MM.1S (cell line): ENCODE measurements around the gene ESR2.
"Not testable (repeated sequence)": the region's sequence is repeated elsewhere in the genome, so short reads cannot be mapped to it uniquely, and the experiment has no call there.

Experiments used
- DNase-seq: peaks from one replicate; pipeline ENCODE4 v3.0.0-alpha.2; 2015
- H2AFZ ChIP-seq: fragments of 300-600 bp; sonication (generic); 2 replicates; pipeline ENCODE4 v1.6.0; 2016; ENCODE audit warnings: antibody characterized with exemption, low read length
- H3F3A ChIP-seq: fragments of 300-600 bp; sonication (generic); 2 replicates; pipeline ENCODE4 v1.6.1; 2016; ENCODE audit warnings: mild to moderate bottlenecking, antibody characterized with exemption, low read length, moderate library complexity, mixed read lengths; ENCODE audit not compliant: insufficient read depth
- H3K27ac ChIP-seq: fragments of 300-600 bp; sonication (generic); 2 replicates; pipeline ENCODE4 v1.5.1; 2016; ENCODE audit warnings: mild to moderate bottlenecking, low read length
- H3K27me3 ChIP-seq: fragments of 300-600 bp; sonication (generic); replicated peaks from 2 replicates; pipeline ENCODE4 v1.6.0; 2016; ENCODE audit warnings: low read length; ENCODE audit not compliant: insufficient read depth
- H3K36me3 ChIP-seq: fragments of 300-600 bp; sonication (generic); replicated peaks from 2 replicates; pipeline ENCODE4 v1.6.1; 2016; ENCODE audit warnings: mild to moderate bottlenecking, low read length, mixed read lengths; ENCODE audit not compliant: insufficient read depth
- H3K4me1 ChIP-seq: fragments of 300-600 bp; sonication (generic); 2 replicates; pipeline ENCODE4 v1.6.1; 2016; ENCODE audit warnings: low read length, mixed read lengths
- H3K4me2 ChIP-seq: fragments of 300-600 bp; sonication (generic); 2 replicates; pipeline ENCODE4 v1.6.0; 2016; ENCODE audit warnings: low read depth, low read length
- H3K4me3 ChIP-seq: fragments of 300-600 bp; sonication (generic); 2 replicates; pipeline ENCODE4 v1.5.1; 2016; ENCODE audit warnings: low read length, mixed read lengths
- H3K79me2 ChIP-seq: fragments of 300-600 bp; sonication (generic); 2 replicates; pipeline ENCODE4 v1.6.1; 2016; ENCODE audit warnings: mixed run types, low read length, mixed read lengths
- H3K9ac ChIP-seq: fragments of 300-600 bp; sonication (generic); 2 replicates; pipeline ENCODE4 v1.6.1; 2016; ENCODE audit warnings: low read length, mixed read lengths
- H3K9me2 ChIP-seq: fragments of 300-600 bp; sonication (generic); replicated peaks from 2 replicates; pipeline ENCODE4 v1.6.1; 2016; ENCODE audit warnings: mild to moderate bottlenecking, low read length, mixed read lengths; ENCODE audit not compliant: insufficient read depth
- H3K9me3 ChIP-seq: fragments of 300-600 bp; sonication (generic); replicated peaks from 2 replicates; pipeline ENCODE4 v1.6.1; 2016; ENCODE audit warnings: mild to moderate bottlenecking, low read length, mixed read lengths; ENCODE audit not compliant: insufficient read depth
- H4K20me1 ChIP-seq: fragments of 300-600 bp; sonication (generic); 2 replicates; pipeline ENCODE4 v1.6.1; 2016; ENCODE audit warnings: mild to moderate bottlenecking, low read length, moderate library complexity, mixed read lengths; ENCODE audit not compliant: insufficient read depth
- EZH2 ChIP-seq: fragments of 300-600 bp; sonication (generic); optimal IDR thresholded peaks from 2 replicates; pipeline ENCODE3; 2017; ENCODE audit warnings: low read depth, mild to moderate bottlenecking, antibody characterized with exemption, low read length, mixed read lengths
- EZH2phosphoT487 ChIP-seq: fragments of 300-600 bp; sonication (generic); IDR thresholded peaks from 2 replicates; pipeline ENCODE4 v1.6.1; 2018; ENCODE audit warnings: antibody characterized with exemption, low read length
- TF ChIP-seq, protein P1 (sequence below): fragments of 300-600 bp; sonication (generic); IDR thresholded peaks from 2 replicates; pipeline ENCODE4 v1.5.1; 2016; ENCODE audit warnings: antibody characterized with exemption, low read length, mixed read lengths

ESR2 gene

DNA sequence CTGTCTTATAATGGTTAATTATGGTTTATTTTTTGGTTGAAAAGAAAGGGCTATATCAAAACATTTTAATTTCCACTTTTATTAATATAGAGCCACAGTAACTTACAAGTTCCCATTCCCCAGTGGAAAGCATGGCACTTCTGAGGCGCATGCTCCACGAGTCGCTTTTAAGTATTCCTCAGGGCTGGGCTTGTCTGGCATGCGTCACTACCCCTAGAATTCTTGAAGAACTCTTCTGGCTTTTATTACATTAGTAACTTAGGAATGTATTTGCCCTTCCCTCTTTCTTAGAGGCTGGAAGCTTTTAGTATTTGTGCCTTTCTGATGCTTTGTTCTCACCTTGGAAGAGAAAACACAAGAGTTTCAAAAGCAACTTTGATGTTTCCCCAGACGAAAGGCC, 81.1 kb downstream of the ESR2 start:
- no peak for TF ChIP-seq EZH2
- TF ChIP-seq EZH2phosphoT487: no peak
- DNase-seq: no peak
- Histone ChIP-seq H3K27ac (no peak overlapping the region), H3K9me3 (no peaks in the 10 kb centered on the region), H3F3A (peaks cover 6% of the 10 kb centered on the region; the same call in 1 of the 2 replicates), H3K27me3 (no peaks in the 10 kb centered on the region), H4K20me1 (no peaks in the 10 kb centered on the region), H3K36me3 (no peaks in the 10 kb centered on the region), H3K79me2 (no peaks in the 10 kb centered on the region), H2AFZ (no peak overlapping the region), H3K4me1 (peaks cover 11% of the 10 kb centered on the region), H3K9me2 (no peaks in the 10 kb centered on the region), H3K4me3 (no peak overlapping the region), H3K4me2 (no peak overlapping the region), H3K9ac (no peak overlapping the region)

DNA sequence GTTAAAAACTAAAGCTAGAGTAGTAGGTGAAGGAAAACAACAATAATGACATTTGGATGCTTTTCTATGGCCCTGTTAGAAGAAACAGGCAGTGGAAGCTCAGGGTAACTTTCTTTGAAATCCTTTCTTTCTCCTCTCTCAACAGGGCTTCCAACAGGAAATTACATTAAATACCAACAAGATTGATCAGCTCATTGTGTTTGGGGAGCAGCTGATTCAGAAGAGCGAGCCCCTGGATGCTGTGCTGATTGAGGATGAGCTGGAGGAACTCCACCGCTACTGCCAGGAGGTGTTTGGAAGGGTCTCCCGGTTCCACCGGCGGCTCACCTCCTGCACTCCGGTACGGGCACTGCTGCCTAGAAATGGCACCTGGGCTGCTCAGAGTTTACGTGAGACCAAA, 81.5 kb downstream of the ESR2 start:
- Histone ChIP-seq H4K20me1 (no peaks in the 10 kb centered on the region), H3K27ac (no peak overlapping the region), H3K4me2 (no peak overlapping the region), H3K4me1 (peaks cover 7% of the 10 kb centered on the region), H3K79me2 (no peaks in the 10 kb centered on the region), H3K9me3 (no peaks in the 10 kb centered on the region), H3F3A (peaks cover 5% of the 10 kb centered on the region; the same call in 1 of the 2 replicates), H3K9me2 (no peaks in the 10 kb centered on the region), H3K4me3 (no peak overlapping the region), H3K36me3 (no peaks in the 10 kb centered on the region), H3K27me3 (no peaks in the 10 kb centered on the region), H2AFZ (no peak overlapping the region), H3K9ac (no peak overlapping the region)
- DNase-seq: no peak
- TF ChIP-seq EZH2phosphoT487 (no peak), EZH2 (no peak)
- TF ChIP-seq, protein P1, sequence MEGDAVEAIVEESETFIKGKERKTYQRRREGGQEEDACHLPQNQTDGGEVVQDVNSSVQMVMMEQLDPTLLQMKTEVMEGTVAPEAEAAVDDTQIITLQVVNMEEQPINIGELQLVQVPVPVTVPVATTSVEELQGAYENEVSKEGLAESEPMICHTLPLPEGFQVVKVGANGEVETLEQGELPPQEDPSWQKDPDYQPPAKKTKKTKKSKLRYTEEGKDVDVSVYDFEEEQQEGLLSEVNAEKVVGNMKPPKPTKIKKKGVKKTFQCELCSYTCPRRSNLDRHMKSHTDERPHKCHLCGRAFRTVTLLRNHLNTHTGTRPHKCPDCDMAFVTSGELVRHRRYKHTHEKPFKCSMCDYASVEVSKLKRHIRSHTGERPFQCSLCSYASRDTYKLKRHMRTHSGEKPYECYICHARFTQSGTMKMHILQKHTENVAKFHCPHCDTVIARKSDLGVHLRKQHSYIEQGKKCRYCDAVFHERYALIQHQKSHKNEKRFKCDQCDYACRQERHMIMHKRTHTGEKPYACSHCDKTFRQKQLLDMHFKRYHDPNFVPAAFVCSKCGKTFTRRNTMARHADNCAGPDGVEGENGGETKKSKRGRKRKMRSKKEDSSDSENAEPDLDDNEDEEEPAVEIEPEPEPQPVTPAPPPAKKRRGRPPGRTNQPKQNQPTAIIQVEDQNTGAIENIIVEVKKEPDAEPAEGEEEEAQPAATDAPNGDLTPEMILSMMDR: no peak

DNA sequence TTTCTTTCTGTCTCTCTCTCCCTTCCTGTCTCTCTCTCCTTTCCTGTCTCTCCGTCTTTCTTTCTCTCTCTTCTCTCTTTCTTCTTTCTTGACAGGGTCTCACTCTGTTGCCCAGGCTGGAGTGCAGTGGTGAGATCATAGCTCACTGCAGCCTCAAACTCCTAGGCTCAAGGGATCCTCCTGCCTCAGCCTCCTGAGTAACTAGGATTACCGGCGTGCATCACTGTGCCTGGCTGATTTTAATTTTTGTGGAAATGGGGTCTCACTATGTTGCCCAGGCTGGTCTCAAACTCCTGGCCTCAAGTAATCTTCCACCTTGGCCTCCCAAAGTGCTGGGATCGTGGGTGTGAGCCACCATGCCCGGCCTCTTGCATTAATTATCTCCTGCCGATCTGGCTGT, 83.3 kb downstream of the ESR2 start:
- H3K27ac ChIP-seq, H3K27me3 ChIP-seq, H3K4me1 ChIP-seq, H3K9ac ChIP-seq, H2AFZ ChIP-seq, H4K20me1 ChIP-seq, H3K4me3 ChIP-seq, DNase-seq, H3F3A ChIP-seq, H3K9me3 ChIP-seq, H3K9me2 ChIP-seq, H3K79me2 ChIP-seq, H3K4me2 ChIP-seq, H3K36me3 ChIP-seq: not testable (repeated sequence)

DNA sequence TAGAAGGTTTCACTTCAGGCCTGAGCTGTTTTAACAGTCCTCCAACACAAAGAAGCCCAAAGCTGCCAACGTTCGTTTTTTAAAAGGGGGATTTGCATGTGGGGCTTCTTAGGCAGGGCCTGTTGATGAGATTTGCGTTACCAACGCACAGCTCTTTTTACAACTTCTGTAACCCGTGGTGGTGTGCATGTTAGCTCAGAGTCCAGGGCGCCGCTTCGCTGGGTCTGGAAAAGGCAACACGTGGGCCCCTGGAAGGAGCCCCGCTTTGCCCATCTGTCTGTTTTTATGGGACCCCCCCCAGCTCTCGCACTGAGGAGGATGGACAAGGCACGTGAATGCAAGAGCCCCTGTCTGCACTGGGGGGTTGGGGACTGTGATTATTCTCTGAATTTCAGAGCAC, 84.0 kb downstream of the ESR2 start:
- no peak overlapping the region for H3K9ac ChIP-seq
- no peak overlapping the region for H3K4me2 ChIP-seq
- no peaks in the 10 kb centered on the region for H3K79me2 ChIP-seq
- H3K4me1 ChIP-seq: no peaks in the 10 kb centered on the region
- H3K27me3 ChIP-seq: no peaks in the 10 kb centered on the region
- H3K36me3 ChIP-seq: no peaks in the 10 kb centered on the region
- no peaks in the 10 kb centered on the region for H3K9me3 ChIP-seq
- H2AFZ ChIP-seq: no peak overlapping the region
- H3F3A ChIP-seq: no peaks in the 10 kb centered on the region
- no peak for TF ChIP-seq EZH2
- no peak for TF ChIP-seq EZH2phosphoT487
- TF ChIP-seq, protein P1: no peak
- H3K4me3 ChIP-seq: no peak overlapping the region
- H3K9me2 ChIP-seq: no peaks in the 10 kb centered on the region
- DNase-seq: no peak
- no peaks in the 10 kb centered on the region for H4K20me1 ChIP-seq
- H3K27ac ChIP-seq: no peak overlapping the region
